ENCODE measurements around the gene ZIC5.
"Not testable (repeated sequence)": the region's sequence is repeated elsewhere in the genome, so short reads cannot be mapped to it uniquely, and the experiment has no call there.

ZIC5 gene

GRCh38 chr13:99959540-99960230 is 11.9 kb downstream of the ZIC5 start:
- no peak for DNase-seq

GRCh38 chr13:99959127-99959539 is 12.4 kb downstream of the ZIC5 start:
- DNase-seq: no peak

GRCh38 chr13:99958406-99959126 is 13.0 kb downstream of the ZIC5 start:
- DNase-seq: no peak

GRCh38 chr13:99956473-99957349 is 14.9 kb downstream of the ZIC5 start:
- DNase-seq: no peak

GRCh38 chr13:99955747-99956472 is 15.7 kb downstream of the ZIC5 start:
- no peak for DNase-seq

- DNase-seq: no peak
Measured at GRCh38 chr13:99955107-99955746, 16.3 kb downstream of the ZIC5 start.

GRCh38 chr13:99953138-99953755 is 18.3 kb downstream of the ZIC5 start:
- DNase-seq: no peak

GRCh38 chr13:99951666-99952065 is 19.9 kb downstream of the ZIC5 start:
- DNase-seq: not testable (repeated sequence)

GRCh38 chr13:99949679-99950413 is 21.7 kb downstream of the ZIC5 start:
- DNase-seq: no peak

GRCh38 chr13:99948907-99949678 is 22.5 kb downstream of the ZIC5 start:
- no peak for DNase-seq

- DNase-seq: no peak
Measured at GRCh38 chr13:99948411-99948810, 23.2 kb downstream of the ZIC5 start.

GRCh38 chr13:99947666-99948065 is 23.9 kb downstream of the ZIC5 start:
- no peak for DNase-seq

GRCh38 chr13:99945515-99945914 is 26.1 kb downstream of the ZIC5 start:
- not testable (repeated sequence) for DNase-seq

GRCh38 chr13:99944606-99945005 is 27.0 kb downstream of the ZIC5 start:
- no peak for DNase-seq

- DNase-seq: no peak
Measured at GRCh38 chr13:99944102-99944501, 27.5 kb downstream of the ZIC5 start.

- DNase-seq: no peak
Measured at GRCh38 chr13:99941911-99942310, 29.7 kb downstream of the ZIC5 start.

GRCh38 chr13:99941086-99941485 is 30.5 kb downstream of the ZIC5 start:
- DNase-seq: no peak

GRCh38 chr13:99938635-99939034 is 32.9 kb downstream of the ZIC5 start:
- no peak for DNase-seq

GRCh38 chr13:99935772-99936171 is 35.8 kb downstream of the ZIC5 start:
- DNase-seq: no peak

GRCh38 chr13:99932912-99933311 is 38.7 kb downstream of the ZIC5 start:
- DNase-seq: no peak
